ENCODE results near the gene FAIM2. TPM values are rescaled to one million over a fixed set of nuclear protein-coding genes. Genes with fewer than 3 reads are reported as not detected.

FAIM2 gene
- total RNA-seq, 2 experiments from 2014 or later = not detected

DNA sequence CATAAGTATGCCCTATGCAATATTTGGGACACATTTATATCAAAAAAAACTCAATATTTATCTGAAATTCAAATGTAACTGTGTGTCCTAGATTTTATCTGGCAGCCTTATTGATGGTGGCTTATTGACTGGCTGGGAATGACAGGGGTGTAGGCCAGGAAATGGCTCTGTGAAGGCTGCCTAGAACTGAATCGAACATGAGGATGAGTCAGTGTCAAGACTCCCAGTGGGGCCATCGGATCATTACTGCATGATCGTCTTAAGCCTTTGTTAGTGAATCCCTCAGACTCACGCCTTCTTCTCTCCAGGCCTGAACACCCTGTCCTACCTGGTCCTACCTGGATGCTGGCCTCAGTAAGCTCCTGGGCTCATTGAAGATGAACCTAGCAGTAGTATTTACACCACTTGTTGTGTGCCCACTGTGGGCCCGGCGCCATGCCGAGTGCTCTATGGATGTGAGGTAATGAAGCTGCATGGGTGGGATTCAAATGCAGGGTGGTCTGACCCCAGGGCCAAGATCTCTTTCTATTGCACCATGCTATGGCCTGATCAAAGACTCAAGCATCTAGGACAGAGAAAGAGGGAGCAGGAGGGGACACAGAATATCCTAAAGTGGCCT, 21.0 kb upstream of the FAIM2 start:
- Mint-ChIP-seq H3K4me1 (ENCODE audit: low read depth) (no peaks in the 10 kb centered on the region), H3K27ac (no peak overlapping the region), H3K9me3 (no peaks in the 10 kb centered on the region), H3K36me3 (ENCODE audit: low read depth) (no peaks in the 10 kb centered on the region), H3K27me3 (no peaks in the 10 kb centered on the region), H3K4me3 (no peak overlapping the region)
- Histone ChIP-seq H3K9me3 (ENCODE audit: control insufficient read depth in 1 of 2, insufficient read depth in 1 of 2, low read length in 2 of 2) (no peaks in the 10 kb centered on the region), H3K4me3 (ENCODE audit: low read length) (no peak overlapping the region), H3K4me1 (ENCODE audit: insufficient read depth, low read length) (no peaks in the 10 kb centered on the region), H3K27me3 (ENCODE audit: control insufficient read depth in 1 of 2, insufficient read depth in 2 of 2, low read length in 2 of 2) (peaks cover 0 to under 1% of the 10 kb centered on the region in 2 experiments), H3K27ac (ENCODE audit: low read depth in 1 of 2, low read length in 2 of 2) (no peak overlapping the region), H3K36me3 (ENCODE audit: insufficient read depth, low read length) (no peaks in the 10 kb centered on the region)
- TF ChIP-seq, protein P1, sequence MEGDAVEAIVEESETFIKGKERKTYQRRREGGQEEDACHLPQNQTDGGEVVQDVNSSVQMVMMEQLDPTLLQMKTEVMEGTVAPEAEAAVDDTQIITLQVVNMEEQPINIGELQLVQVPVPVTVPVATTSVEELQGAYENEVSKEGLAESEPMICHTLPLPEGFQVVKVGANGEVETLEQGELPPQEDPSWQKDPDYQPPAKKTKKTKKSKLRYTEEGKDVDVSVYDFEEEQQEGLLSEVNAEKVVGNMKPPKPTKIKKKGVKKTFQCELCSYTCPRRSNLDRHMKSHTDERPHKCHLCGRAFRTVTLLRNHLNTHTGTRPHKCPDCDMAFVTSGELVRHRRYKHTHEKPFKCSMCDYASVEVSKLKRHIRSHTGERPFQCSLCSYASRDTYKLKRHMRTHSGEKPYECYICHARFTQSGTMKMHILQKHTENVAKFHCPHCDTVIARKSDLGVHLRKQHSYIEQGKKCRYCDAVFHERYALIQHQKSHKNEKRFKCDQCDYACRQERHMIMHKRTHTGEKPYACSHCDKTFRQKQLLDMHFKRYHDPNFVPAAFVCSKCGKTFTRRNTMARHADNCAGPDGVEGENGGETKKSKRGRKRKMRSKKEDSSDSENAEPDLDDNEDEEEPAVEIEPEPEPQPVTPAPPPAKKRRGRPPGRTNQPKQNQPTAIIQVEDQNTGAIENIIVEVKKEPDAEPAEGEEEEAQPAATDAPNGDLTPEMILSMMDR (IDR thresholded peaks at IDR 0.05) = no peak
- CTCF ChIA-PET = no interaction called here
- POLR2A ChIA-PET = no interaction called here
- DNase-seq (no peak), ATAC-seq (ENCODE audit: poor library complexity) (no peak)
- intact Hi-C loops (cut with DNase I, micrococcal nuclease) = no loop called here

DNA sequence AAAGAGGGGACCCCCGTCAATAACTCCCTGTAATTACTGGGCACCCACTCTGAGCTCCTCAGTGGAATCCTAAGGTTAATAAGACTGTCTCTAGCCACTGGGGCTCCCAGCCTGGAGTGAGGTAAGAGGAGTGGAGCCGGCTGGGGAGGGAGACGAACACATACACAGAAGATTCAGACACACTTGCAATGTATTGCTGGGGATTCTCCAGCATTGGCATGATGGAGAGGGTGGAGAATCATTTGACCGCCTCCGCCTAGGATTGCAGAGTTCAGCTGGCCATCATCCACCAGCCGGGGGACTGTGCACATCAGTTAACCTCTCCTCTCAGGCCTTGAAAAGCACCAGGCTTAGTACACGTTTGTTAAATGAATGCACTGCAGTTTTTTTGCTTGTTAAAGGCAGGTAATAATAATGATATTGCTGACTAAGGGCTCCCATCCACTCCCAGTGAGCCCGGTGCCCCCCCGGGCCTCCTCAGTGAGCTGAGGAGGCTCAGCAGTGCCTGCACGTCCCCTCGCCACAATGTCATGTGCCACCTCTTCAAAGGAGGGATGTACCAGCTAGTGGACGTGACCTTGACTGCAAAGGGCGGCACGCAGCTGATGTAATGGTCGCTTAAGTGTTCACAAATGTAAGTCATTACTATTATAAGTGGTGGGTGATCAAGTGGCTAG, 20.3 kb upstream of the FAIM2 start:
- Histone ChIP-seq H3K4me3 (ENCODE audit: low read length) (no peak overlapping the region), H3K36me3 (ENCODE audit: insufficient read depth, low read length) (no peaks in the 10 kb centered on the region), H3K4me1 (ENCODE audit: insufficient read depth, low read length) (no peaks in the 10 kb centered on the region), H3K27ac (ENCODE audit: low read depth in 1 of 2, low read length in 2 of 2) (no peak overlapping the region), H3K9me3 (ENCODE audit: control insufficient read depth in 1 of 2, insufficient read depth in 1 of 2, low read length in 2 of 2) (no peaks in the 10 kb centered on the region), H3K27me3 (ENCODE audit: control insufficient read depth in 1 of 2, insufficient read depth in 2 of 2, low read length in 2 of 2) (no peaks in the 10 kb centered on the region)
- Mint-ChIP-seq H3K4me1 (ENCODE audit: low read depth) (no peaks in the 10 kb centered on the region), H3K9me3 (no peaks in the 10 kb centered on the region), H3K36me3 (ENCODE audit: low read depth) (no peaks in the 10 kb centered on the region), H3K27me3 (no peaks in the 10 kb centered on the region), H3K4me3 (no peak overlapping the region), H3K27ac (no peak overlapping the region)
- no peak for ATAC-seq (ENCODE audit: poor library complexity)
- TF ChIP-seq, protein P1 (IDR thresholded peaks at IDR 0.05) = no peak
- ChIA-PET CTCF (no interaction called here), POLR2A (no interaction called here)
- DNase-seq = no peak
- intact Hi-C loops (cut with DNase I, micrococcal nuclease) = no loop called here

DNA sequence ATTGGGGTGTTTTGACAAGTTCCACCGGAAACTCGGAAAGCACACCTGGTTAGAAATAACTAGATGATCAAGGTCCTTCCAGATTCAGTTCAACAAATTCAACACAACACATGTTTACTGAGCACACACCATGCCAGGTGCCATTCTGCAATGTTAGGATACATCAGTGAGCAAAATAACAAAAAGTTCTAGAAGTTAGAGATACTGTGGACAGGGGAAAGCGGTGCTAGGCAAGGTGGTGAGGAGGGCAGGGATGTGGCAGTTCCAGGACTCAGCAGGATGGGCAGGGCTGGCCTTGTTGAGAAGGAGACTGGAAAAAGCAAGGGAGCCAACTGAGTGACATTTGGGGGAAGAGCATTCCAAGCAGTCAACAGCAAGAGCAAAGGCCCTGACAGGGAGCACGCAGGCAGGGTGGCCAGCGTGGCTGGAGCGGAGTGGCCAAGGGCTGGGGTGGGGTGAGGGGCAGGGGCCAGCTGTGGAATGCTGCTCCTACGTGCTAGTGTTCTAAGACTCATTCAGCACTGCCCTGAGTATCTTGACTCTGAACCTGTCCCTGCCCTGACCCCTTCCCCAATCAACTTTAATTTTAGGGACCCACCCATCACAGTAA, 19.4 kb upstream of the FAIM2 start:
- TF ChIP-seq, protein P1 (IDR thresholded peaks at IDR 0.05) = no peak
- Histone ChIP-seq H3K4me1 (ENCODE audit: insufficient read depth, low read length) (no peaks in the 10 kb centered on the region), H3K9me3 (ENCODE audit: control insufficient read depth in 1 of 2, insufficient read depth in 1 of 2, low read length in 2 of 2) (no peaks in the 10 kb centered on the region), H3K27me3 (ENCODE audit: control insufficient read depth in 1 of 2, insufficient read depth in 2 of 2, low read length in 2 of 2) (no peaks in the 10 kb centered on the region), H3K4me3 (ENCODE audit: low read length) (no peak overlapping the region), H3K36me3 (ENCODE audit: insufficient read depth, low read length) (no peaks in the 10 kb centered on the region), H3K27ac (ENCODE audit: low read depth in 1 of 2, low read length in 2 of 2) (no peak overlapping the region)
- Mint-ChIP-seq H3K27me3 (no peaks in the 10 kb centered on the region), H3K4me3 (no peak overlapping the region), H3K4me1 (ENCODE audit: low read depth) (no peaks in the 10 kb centered on the region), H3K9me3 (no peaks in the 10 kb centered on the region), H3K27ac (no peak overlapping the region), H3K36me3 (ENCODE audit: low read depth) (no peaks in the 10 kb centered on the region)
- intact Hi-C loops (cut with DNase I, micrococcal nuclease) = no loop called here
- no peak for DNase-seq
- no peak for ATAC-seq (ENCODE audit: poor library complexity)
- ChIA-PET POLR2A (no interaction called here), CTCF (no interaction called here)
